HG02840 (cell line): ENCODE measurements around the gene TSPAN2.

ENCODE experiments used
- ATAC-seq: cut with Tn5 transposase; IDR thresholded peaks from one replicate; pipeline ENCODE4 v1.9.1; 2021; ENCODE audit warnings: mild to moderate bottlenecking, moderate library complexity, moderate number of reproducible peaks; ENCODE audit not compliant: unreplicated experiment, low FRiP score

TSPAN2 gene

GRCh38 chr1:115077286-115077983 is 11.9 kb downstream of the TSPAN2 start:
- ATAC-seq: no peak

- ATAC-seq: no peak
These were observed 12.9 kb downstream of the TSPAN2 start for GRCh38 chr1:115076384-115076915.

- no peak for ATAC-seq
These were observed 14.3 kb downstream of the TSPAN2 start for GRCh38 chr1:115074839-115075534.

- ATAC-seq: no peak
These were observed 15.8 kb downstream of the TSPAN2 start for GRCh38 chr1:115073298-115074087.

- no peak for ATAC-seq
These were observed 18.2 kb downstream of the TSPAN2 start for GRCh38 chr1:115071012-115071664.

- ATAC-seq: no peak
These were observed 19.5 kb downstream of the TSPAN2 start for GRCh38 chr1:115069659-115070308.

DNA sequence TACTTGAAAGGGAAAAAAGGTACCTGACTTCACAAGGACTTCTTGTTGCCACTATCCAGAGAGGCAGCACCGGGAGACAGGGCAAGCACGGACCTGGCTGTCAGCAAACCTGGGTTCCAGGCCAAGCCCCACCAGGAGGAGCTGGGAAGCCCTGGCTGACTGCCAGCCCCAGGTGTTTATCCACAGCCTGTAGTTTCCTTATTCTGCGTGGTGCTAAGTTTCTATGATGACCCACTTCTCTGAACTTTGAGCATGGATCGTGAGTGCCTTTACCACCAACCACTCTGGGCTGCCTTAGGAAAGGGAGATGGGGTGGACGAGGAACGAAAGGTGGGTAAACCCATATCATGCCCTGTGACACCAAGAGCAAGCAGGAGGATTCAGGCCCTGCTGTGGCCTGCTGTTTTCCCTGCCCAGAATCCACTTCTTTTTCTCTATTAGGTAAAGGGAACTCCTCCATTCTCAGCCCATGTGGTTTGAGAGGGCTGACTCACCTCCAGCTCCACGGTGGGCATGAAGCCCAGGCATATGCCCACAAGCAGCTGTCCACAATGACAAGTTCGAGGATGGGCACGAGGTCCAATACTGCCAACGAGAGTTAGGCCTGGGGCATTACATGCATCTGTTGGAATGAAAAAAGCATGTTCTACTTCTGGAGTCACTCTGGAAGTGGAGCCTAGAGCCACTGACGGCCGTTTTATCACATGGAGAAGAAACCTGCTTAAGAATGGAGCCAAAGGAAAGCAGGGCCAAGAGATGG is 20.3 kb downstream of the TSPAN2 start:
- ATAC-seq: no peak

- no peak for ATAC-seq
These were observed 22.0 kb downstream of the TSPAN2 start for GRCh38 chr1:115067161-115067859.

- ATAC-seq: no peak
These were observed 24.3 kb downstream of the TSPAN2 start for GRCh38 chr1:115065021-115065420.

DNA sequence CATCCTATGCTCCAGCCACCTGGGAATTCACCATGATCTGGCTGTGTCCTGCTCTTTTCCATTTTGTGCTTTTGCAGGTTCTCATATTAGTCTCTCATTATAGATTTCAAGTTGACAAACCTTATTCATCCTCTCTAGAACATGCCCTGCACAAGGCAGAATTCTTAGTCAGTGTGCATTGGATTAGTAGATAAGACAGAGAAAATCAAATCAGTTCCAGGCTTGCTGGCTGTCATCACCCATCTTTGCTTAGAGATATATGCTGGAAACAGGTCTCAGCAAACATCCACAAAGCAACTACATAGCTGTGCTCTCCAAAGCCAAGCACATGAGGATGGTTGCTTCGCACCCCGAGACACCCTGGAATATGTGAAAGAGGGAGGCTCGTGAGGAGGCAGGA is 24.8 kb downstream of the TSPAN2 start:
- no peak for ATAC-seq

- ATAC-seq: no peak
These were observed 25.9 kb downstream of the TSPAN2 start for GRCh38 chr1:115063228-115063901.

DNA sequence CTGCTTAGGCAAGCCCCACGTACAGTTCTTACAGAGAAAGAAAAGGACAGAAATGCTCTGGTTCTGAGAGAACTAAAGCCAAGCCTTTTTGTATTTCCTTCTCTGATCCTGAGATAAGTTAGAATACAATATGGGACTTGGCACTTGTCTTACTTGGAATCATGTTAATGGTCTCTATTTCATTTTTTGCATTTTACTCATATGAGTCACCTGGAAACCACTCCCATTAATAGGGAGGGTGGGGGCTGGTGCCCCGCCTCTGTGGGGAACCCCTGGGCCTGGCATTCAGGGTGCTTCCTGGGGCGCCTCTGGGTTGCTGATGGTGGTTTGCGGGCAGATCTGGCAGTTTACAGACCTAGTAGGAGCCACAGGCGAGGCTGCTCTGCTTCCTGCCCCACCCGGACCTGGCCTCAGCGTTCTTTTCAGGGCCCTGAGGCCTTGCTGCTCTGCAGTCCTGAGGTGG is 26.7 kb downstream of the TSPAN2 start:
- ATAC-seq: no peak

- no peak for ATAC-seq
These were observed 28.8 kb downstream of the TSPAN2 start for GRCh38 chr1:115060501-115060900.

- no peak for ATAC-seq
These were observed 30.0 kb downstream of the TSPAN2 start for GRCh38 chr1:115059316-115059715.

DNA sequence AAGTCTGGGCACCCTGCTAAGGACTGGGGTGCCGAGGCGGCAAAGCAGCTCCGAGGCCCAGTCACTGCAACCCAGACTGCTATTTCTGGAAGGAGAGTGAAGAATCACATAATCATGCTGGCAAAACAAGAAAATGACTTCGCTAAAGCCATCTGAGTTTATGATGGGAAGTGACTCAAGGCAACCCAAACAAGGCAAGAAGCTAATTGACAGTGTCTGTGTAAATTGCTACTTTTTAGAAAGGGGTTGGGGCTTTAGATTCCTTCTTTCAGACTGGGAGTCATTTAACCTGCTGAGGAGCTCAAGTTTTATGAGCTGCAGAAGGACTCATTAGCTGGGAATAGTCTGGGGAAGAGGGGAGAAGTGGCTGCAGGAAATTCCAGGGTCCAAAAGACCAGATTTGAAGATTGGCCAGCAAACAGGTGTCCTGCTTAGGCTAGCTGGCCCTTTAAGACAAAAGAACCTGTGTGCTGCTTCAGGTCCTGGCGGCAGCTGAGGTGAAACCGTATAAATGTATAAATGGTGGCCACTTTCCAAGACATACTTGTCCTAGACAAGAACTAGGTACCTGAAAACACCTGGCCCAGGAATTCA is 31.5 kb downstream of the TSPAN2 start:
- ATAC-seq: no peak

DNA sequence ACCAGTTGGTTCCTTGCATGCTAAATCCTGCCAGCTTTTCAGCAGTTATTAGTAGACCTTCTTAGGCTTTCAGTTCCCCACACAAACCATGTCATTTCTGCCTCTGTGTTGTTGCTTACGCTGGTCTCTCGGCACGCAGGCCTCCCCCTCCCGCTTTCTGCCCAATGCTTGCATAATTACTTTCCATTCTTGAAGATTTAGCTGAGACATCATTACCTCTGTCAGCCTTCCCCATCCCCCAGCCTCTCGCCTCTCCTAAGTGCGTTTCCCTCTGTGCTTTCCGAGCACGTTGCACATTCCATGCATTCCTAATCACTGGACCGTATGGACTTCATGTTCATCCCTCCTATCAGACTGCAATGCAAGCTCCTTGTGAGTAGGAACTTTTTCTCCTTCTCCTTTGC is 32.9 kb downstream of the TSPAN2 start:
- ATAC-seq: no peak

DNA sequence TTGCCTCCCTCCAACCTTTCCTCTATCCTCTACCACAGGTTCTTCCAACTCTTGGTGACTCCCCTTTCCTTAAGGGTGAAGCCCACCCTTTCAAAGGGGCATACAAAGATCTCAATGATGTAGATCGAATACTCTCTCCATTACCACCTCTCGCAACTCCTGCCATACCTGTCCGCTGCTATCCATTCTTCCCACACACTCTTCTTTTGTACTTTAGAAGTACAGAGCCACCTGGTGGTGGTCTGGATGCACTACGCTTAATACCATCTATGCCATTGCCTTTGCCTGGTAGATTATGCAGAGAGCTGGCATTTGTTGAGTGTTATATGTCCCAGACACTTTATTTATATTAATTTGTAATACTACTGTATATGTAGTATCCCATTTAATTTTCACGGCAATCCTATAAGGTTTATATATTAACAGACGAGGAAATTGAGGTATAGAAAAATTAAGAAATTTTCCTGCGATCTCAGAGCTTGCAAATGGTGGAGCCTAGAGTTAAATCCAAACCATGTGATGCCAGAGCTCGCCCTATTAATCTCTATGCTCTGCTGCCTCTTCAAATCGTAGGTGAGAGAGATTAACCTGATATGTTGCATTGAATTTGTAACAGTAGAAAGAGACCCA is 36.7 kb downstream of the TSPAN2 start:
- no peak for ATAC-seq
